HG02759 (cell line): Measurements from ENCODE around the gene XCR1.

Experiments used
- ATAC-seq: cut with Tn5 transposase; IDR thresholded peaks from one replicate; pipeline ENCODE4 v1.9.1; 2021; ENCODE audit warnings: mild to moderate bottlenecking, moderate library complexity; ENCODE audit not compliant: unreplicated experiment

The XCR1 gene

DNA sequence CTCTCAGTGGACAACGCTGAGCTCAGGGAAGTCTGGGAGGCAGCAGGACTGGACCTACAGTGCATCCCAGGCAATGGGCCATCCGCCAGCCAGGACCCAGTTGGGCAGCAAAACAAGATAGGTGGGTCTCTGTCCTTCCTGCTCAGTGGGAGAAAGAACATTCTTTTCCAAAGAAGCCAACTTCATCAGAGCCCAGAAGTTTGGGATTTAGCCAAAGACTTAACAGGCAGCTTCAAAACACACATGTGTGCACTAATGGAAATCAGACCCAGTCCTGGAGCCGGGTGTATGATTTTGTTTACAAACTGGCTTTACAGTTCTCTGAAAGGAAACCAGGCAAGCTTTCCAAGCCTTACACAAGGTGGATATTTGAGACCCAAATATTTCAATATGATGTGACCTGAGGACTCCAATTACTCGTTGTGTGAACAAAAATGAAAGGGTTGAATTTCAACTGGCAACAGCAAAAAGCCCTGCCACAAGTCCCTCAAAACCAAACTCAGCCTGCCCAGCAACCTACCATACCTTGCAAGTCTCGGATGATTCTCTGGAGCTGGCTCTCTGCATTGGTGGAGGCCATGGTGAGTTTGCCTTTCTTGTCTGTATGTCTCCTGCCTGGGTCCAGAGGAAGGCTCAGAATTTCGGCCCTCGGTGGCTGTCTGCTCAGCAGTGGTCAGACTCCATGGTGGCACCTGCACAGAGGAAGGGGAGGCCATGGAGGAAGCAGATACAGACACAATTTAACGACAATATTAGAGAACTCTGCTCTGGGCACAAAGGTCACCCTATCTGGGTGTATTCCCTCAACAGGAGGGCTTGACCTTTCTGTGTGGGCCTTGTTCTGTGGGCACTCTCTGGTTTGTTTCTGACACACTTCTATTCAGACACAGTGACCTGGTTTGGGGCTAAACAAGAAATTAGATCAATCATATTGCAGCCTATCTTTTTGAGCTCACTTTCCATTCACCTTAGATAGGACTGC is 42.7 kb downstream of the XCR1 start:
- no peak for ATAC-seq

DNA sequence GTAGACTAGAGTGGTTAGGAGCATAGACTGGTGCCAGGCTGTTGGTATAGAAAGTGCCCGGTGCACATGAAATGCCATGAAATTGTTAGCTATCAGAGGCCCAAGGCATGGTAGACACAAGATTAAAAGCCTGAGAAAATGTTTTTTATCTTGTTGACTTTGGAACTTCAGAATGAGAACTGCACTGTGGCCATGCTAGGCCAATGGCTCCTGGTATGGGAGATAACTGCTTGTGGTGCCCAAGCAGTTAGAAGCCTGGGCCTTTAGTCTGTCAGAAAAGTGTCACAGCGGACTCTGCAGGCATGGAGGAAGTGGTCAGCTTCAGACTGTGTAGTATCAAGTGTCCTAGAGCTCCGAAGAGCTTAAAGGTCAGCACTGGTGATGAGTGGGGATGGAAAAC is 43.5 kb downstream of the XCR1 start:
- ATAC-seq = no peak

DNA sequence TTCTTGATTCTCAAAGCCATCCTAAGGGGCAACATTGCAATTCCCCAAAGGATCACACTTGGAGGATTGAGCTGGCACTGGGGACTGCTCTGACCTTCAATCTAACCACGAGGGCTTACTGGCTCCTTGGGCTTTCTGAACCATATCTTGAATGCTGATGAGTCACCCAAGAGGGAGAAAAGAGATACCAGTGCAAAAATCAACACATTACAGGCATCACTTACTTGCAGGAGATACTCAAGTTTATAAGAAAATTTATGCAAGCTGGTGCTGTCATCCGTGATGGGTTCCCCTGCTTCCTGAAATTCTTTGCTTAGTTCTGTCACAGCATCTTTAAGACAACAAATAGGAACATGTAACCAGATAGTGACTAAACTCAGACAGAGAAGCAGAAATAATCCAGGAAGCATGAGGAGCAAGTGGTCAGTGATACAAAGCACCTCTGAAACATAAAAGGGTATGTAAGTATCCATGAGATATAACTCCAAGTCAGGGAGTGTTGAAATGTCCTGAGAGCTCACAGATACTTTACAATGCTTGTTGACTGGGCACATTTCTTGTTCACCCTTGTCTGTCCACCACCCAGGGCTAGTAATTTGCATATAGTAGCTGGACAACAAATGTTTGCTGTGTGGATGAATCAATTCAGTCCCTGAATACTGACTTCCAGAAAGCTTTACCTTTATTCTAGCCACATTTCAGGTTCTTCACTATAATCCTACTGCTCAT is 45.8 kb downstream of the XCR1 start:
- ATAC-seq = no peak

DNA sequence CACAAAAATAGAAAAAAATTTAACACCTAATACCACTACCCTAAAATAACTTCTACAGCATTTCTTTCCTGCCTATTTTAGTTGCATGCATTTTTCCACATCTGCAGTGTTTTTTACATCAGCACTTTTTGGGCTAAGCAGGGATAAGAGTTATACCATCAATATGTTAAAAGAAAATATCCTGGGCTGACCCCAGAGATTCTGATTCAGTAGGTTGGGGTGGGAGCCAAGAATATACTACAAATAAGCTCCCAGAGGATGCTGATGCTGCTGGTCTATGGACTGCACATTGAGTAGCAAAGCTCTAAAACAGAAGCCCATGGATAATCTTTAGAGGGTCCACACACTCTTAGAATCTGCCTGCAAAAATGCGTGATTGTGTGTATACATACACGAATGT is 46.5 kb downstream of the XCR1 start:
- no peak for ATAC-seq

DNA sequence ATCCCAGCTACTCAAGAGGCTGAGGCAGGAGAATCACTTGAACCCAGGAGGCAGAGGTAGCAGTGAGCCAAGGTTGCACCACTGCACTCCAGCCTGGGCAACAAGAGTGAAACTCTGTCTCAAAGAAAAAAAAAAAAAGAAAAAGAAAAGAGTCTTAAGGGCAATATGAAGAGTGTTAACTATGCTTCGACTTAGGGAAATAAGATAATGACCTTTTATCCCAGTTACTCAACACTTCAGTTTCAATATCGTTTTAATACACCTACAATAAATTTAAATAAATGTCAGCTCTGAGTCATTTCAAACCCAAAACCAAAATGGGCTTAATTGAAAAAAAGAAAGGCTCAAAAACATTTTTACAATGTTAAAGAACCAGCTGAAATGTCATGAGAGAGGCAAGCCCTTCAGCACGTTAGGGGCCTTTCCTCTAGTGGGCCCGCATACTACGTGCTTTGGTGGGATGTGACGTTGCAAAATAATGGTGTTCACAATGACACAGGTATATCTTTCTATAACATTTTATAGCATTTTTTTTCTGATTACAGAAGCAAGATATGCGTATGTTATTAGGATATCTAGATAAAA is 47.0 kb downstream of the XCR1 start:
- no peak for ATAC-seq

DNA sequence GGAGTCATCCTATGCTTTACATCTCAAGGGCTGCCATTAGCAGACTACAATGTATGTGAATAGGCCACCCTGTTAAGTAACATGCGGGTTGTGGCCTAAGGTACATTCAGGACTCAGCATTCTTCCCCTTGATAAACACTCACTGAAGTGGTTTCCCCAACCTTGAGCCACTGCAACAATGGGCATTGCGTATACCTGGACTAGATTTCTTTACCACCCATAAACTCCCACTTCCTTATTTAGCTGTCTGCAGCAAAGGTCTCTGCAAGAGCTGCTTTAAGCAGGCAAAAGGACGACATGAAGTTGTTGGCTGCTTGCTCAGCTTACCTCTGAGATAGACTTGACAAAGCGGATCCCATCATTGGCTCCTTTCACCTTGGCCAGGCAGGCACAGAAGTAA is 47.9 kb downstream of the XCR1 start:
- ATAC-seq = no peak

GRCh38 chr3:45978006-45978761 is 49.1 kb downstream of the XCR1 start:
- no peak for ATAC-seq

- no peak for ATAC-seq
Observed at GRCh38 chr3:45976191-45977091, 50.8 kb downstream of the XCR1 start.

DNA sequence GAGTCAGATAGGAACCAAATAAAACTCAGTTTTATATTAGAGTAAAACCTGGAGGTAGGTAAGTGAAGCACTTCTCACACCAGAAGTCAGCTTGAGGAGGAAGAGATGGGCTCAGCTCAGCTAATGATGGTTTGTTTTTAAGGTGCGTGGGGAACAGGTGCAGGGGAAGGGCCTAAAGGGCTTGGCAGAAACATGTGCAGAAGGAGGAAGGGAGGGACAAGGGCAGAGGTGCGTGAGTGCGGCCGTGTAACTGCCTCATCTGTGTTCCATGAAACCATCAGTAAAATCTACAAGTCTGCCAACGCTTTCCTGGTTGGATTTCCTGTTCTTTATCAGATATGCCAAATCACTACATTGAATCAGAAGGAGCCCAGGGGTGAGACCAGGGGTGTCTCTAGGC is 51.6 kb downstream of the XCR1 start:
- ATAC-seq = no peak

- ATAC-seq = no peak
Observed at GRCh38 chr3:45974686-45975085, 52.6 kb downstream of the XCR1 start.

DNA sequence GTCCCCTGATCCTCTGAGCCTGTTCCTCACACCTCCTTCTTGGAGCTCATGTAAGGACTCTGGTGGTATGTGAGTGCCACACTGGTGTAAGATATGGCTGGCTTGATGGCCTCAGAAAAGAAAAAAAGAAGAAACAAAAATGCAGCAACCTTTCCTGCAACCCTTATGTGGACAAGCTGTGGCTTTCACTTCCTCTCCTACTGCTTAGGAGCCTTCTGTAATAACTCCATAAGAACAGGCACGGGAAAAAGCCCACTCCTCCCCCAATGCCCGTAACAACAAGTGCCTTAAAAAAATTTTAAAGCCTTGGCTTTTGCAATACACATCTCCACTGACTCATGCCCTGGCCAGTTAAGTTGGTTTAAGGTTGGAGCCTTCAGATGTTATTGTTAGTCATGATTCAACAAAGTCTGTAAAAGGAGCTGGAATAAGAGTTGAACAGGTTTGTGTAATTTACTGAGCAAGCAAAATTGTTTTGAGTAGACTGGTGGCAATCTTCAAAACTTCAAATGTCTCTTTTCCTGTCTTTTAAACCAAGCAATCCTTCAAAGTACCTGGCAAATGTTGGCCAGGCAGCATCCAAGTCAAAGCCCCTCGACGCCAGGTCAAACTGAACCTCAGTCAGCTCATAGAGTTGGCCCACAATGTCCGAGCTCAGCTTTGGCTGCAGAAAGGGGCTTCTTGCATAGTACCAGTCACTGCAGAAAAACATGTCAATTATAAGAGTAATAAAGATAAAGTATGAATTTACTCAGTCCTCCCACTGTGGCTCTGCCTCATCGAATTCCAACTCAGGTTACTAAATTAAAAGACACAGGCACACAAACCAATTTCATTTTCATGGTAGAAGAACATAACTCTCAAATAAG is 54.5 kb downstream of the XCR1 start:
- ATAC-seq = no peak

GRCh38 chr3:45969953-45970352 is 57.3 kb downstream of the XCR1 start:
- ATAC-seq = no peak

DNA sequence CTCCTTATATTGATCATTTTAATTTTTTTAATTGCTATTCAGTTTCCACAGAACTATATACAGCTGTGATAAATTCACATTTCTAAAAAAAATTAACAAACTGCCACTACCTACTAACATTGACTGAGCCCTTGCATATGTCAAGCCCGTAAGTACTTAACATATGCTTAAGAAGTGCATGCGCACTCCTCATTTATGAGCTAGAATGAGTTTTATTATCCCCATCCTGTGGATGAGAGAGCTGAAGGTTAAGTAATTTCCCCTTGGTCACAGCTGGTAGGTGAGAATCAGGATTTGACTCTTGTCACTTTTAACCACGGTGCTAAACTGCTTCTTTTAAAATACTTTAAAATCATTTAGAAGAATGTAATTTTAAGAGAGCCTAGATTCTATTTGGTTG is 58.2 kb downstream of the XCR1 start:
- ATAC-seq = no peak

GRCh38 chr3:45968706-45969105 is 58.6 kb downstream of the XCR1 start:
- no peak for ATAC-seq

DNA sequence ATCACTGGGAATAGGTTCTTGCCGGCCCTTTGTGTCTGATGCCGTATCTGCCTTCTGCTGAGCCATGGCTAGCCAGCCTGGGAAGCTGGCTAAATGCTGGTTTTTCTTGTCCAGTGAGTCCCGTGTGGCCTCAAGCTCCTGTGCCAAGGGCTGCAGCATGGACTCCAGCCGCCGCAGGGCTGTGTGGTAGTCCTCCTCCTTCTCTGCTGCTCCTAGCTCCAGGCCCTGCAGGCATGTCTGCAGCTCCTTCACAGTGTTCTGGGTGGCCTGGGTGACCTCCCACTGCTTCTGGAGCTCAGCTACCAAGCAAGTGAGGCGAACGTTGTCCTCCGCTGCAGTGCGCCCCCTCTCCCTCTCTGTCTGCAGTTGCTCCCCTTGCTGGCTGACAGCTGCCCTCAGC is 59.1 kb downstream of the XCR1 start:
- ATAC-seq = no peak

- ATAC-seq = no peak
Observed at GRCh38 chr3:45967724-45968123, 59.6 kb downstream of the XCR1 start.
